Activated T-cell treated with anti-CD3 and anti-CD28 coated beads for 48 hours (primary cell): ENCODE data around the gene CPE.

Source experiments
- DNase-seq: peaks from one replicate; pipeline ENCODE4 v3.0.0-alpha.2; 2020; ENCODE audit warnings: low read depth

CPE gene

DNA sequence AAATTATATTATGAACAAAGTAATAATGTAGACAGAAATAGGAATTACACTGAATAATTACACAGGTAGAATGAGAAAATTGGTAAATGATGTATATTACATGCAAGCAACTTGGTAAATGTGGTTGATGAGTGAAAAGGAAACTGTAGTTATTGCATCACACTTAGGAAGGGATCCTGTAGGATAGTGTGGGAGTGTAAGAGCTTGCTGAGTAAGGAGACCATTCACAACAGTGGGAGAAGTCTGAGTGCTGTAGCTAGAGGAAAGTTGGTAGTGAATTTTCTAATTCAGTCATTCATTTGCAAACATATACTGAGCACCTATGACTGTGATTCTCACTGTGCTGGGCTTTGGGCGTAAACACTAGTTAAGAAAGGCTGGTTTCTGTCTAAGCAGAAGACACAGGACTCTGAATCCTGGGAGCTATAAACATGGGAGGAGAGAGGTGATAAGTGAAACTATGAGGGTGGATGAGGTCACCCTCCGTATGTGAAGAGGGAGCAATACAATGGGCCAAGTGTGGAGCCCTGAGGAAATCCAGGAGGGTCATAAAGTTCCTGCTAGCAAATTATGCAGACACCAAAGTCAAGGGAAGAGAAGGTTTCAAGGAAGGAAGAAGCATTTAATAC lies 14.2 kb upstream of the CPE start:
- DNase-seq = no peak

GRCh38 chr4:165367040-165367439 lies 11.8 kb upstream of the CPE start:
- no peak for DNase-seq

DNA sequence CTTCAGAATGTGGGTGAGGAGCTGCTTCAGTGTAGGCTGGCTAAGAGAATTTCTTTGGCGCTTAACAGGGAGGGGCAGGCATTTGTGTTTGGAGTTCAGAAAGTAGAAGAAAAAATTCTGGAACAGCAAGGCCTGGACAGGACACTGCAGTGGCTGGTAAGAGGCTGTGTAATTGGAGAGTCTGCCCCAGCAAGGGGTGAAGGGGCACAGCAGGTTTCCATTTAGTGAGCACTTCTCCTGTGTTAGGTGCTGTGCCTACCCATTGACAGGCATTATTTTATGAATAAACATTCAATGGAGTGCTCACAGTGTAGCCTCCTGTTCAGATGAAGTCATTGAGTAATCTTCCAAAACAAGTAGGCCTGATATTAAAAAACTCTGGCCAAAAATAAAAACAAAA lies 10.7 kb upstream of the CPE start:
- no peak for DNase-seq

DNA sequence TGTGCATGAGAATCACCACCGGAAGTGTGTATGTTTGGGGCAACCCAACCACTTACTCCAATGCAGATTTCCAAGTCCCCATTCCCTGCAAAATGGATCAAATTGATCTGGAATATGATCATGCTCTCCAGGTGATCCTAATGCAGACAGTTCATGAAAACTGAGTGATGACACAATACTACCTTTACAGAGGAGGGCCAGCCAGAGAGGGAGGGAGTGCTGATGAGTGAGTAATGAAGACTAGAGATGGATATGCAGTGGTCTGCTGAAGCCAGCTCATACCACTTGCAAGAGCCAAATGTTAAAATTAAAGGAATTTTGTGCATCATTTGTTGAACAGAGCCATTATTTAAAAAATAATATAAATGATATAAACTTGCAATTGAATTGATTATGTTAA lies 10.2 kb upstream of the CPE start:
- no peak for DNase-seq

DNA sequence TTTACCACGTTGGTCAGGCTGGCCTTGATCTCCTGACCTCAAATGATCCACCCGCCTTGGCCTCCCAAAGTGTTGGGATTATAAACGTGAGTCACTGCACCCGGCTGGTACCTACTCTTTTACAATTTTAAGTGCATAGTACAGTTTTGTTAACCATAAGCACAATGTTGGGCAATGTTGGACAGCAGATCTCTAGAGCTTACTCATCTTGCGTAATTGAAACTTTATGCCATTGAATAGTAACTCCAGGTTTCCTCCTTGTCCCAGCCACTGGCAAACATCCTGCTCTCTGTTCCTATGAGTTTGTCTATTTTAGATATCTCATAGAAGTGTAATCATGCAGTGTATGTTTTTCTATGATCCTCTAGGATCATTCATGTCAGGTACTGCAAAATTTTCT lies 9.3 kb upstream of the CPE start:
- no peak for DNase-seq

- DNase-seq = no peak
Observed at GRCh38 chr4:165370530-165370929, 8.3 kb upstream of the CPE start.

GRCh38 chr4:165375465-165375864 lies 3.3 kb upstream of the CPE start:
- no peak for DNase-seq

GRCh38 chr4:165378398-165378744 lies 437 bp upstream of the CPE start:
- no peak for DNase-seq

DNA sequence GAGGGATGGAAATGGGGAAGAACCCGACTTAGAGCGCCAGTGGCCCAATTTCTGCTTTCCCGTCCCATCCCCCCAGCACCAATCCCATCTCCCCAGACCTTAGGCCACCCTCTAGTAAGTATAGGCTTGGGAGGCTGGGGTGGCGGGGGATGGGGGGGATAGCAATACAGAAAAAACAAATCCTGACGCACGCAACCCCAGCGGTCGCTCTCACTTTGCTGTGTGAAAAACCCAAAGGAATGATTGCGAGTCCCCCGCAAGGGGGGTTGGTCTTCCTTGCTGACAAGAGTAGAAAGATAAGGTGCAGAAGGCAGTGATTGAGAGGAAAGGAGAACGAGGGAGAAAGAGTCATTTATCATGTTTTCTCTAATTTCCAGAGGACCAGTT lies 863 bp downstream of the CPE start:
- no peak for DNase-seq

GRCh38 chr4:165380805-165381204 lies 2.0 kb downstream of the CPE start:
- DNase-seq = no peak

DNA sequence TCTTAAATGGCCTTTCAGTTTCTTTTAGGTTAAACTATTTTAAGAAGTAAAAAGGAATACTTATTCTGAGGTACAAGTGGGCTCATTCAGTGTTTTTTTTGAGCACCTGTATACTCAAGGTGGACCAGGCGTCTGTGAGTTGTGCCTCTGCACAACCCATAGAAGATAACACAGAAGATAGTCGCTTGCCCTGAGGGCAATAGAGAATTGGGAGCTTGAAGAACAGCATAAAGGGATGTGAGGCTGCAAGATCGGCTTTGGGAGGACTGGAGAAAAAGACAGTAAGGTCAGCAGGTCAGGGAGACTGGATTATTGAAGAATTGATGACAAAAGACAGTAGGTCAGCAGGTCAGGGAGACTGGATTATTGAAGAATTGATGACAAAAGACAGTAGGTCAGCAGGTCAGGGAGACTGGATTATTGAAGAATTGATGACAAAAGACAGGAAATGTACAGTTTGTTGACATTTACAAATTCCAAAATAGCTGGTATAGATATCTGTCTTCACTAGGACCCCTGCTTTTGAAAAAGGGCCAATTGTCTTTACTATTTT lies 3.1 kb downstream of the CPE start:
- DNase-seq = no peak

- no peak for DNase-seq
Observed at GRCh38 chr4:165382640-165383039, 3.8 kb downstream of the CPE start.

DNA sequence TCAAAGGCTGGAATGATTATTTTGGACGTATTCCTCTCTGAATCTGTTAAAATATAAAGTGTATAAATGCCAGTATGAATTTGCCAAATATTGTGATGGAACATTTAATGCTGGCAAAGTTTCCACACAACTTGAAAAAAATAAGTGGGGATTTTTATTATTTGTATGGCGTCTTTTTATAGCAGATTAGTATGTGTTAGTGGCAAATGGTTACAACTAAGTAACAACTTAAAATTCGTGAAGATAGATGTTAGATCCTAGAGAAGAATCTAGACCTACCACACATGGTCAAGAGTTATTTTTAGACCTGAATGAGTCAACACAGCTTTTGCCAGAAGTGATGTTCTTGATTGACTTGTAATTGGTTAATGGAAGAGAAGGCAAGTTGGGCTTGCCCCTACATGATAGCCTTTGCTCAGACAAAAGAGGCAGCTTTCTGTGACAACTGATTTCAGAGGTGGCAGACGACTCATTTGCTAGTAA lies 4.8 kb downstream of the CPE start:
- no peak for DNase-seq

GRCh38 chr4:165384186-165384585 lies 5.4 kb downstream of the CPE start:
- DNase-seq = no peak

- no peak for DNase-seq
Observed at GRCh38 chr4:165384598-165384997, 5.8 kb downstream of the CPE start.

GRCh38 chr4:165385126-165385525 lies 6.3 kb downstream of the CPE start:
- no peak for DNase-seq

GRCh38 chr4:165386328-165386727 lies 7.5 kb downstream of the CPE start:
- DNase-seq = no peak

DNA sequence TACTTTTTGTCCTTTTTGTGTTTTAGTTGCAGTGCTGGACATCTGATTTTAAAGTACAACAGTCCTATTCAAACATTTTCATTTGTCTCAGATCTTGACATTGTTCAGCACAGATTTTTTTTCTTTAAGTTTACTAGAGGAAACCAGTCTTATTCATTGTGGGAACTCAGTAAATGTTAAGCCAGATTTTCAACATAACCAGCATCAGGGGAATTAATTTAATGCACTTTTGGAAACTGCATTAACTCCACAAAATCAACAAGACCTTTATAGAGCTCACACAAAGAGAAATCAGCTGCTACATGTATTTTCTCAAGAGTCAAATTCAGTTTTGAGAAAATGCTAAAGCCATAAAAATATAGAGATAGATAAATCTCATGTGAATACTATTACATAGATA lies 9.9 kb downstream of the CPE start:
- DNase-seq = no peak

GRCh38 chr4:165393051-165393450 lies 14.2 kb downstream of the CPE start:
- no peak for DNase-seq

DNA sequence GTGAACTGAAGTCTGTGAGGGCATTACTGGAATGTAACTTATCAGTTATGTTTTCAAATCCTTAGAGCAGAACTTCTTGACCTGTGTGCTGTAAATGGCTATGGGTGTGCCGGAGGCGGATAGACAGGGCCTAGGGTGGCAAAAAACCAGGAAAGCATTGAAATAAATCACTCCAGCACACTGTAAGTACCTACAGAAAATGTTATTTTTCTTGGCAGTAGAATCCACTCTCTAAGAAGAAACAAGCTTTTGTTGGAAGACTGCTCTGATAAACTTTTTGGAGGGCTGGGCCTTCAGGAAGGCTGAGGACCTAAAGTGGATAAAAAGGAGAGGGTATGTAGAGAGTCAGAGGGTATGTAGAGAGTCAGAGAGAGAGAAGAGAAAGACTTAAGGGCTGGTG lies 14.9 kb downstream of the CPE start:
- no peak for DNase-seq

GRCh38 chr4:165394275-165394674 lies 15.5 kb downstream of the CPE start:
- DNase-seq = no peak

DNA sequence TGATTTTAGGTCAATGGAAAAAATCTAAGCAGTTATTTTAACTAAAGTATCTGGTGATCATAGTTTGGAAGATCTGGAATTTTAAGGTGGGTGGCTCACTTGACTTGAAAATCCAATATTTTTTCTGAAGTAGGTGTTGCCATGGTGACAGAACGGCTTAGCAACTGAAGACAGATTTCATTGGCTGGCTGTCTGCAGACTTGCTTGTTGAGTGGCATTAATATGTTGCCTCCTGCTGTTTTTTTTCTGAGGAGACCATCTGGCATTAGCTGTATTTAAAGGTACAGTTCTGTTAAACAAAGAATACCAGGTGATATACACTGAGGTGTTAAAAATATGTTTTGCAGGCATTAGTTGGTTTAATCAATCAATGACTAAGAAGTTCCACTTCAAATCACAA lies 19.8 kb downstream of the CPE start:
- no peak for DNase-seq

GRCh38 chr4:165402375-165402774 lies 23.6 kb downstream of the CPE start:
- no peak for DNase-seq

- DNase-seq = no peak
Observed at GRCh38 chr4:165403048-165403447, 24.2 kb downstream of the CPE start.

DNA sequence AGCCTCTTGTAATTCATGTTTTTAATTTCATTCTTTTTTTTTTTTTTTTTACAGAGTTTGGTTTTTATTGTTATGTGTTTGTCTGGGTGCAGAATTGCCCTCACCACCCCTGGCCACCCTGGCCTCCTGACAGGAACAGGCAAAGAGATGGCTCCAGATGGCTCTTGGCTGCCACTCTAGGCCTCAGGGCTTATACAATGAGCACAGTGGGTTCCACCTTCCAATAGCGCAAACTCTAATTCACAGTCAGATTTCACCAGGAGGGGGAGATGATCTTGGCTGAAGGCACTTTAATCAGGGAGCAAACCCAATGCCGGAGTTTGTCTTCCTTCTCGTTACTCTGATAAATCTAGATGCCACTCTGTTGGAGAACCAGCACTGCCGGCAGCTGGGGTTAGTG lies 24.8 kb downstream of the CPE start:
- DNase-seq = no peak
